HG02759 (cell line): Measurements from ENCODE around the gene SRRM4.
"Not testable (repeated sequence)": the region's sequence is repeated elsewhere in the genome, so short reads cannot be mapped to it uniquely, and the experiment has no call there.

Source experiments
- ATAC-seq: cut with Tn5 transposase; IDR thresholded peaks from one replicate; pipeline ENCODE4 v1.9.1; 2021; ENCODE audit warnings: mild to moderate bottlenecking, moderate library complexity; ENCODE audit not compliant: unreplicated experiment

SRRM4 gene

GRCh38 chr12:118981285-118982211, at the start of gene SRRM4:
SRRM4 (plus strand) TSS chr12:118981541; CDS start chr12:118981883, 342 bp downstream.
- no peak for ATAC-seq

DNA sequence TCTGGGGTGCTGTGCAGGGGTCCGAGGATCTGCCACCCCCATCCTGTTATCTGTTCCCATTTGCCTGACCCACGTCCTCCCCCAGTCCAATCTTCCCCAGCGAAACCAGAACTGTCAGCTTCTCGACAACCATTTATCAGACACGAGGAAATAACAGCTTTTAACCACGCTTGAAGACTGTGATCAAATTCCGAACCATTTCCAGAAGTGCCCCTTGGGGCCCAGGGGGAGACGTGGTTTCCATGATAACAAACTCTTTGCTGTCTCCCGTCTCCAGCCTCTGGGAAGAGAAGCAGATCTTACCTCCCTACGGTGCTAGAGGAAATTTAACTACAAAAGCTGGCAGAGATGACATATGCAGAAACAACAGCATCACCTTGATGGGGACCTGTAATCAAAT, 35.1 kb upstream of the SRRM4 start:
- no peak for ATAC-seq

DNA sequence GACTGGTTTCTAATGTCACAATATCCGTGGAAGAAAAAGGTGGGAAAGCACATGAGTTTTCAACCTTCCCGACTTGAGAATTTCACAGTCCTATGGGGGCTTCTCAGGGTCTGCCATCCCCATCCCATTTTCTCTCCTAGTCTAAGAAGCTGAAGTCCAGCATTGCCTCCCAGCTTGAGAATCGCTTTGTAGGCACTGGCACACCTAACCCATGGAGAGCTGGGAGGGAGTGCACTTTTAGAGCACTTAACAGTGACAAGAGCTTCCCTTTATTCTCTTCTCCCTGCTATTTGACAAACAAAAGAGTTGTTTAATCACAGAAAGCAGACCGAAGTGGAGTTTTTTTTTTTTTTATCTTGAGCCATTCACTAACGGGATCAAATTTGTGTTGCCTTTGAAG, 22.8 kb upstream of the SRRM4 start:
- no peak for ATAC-seq

GRCh38 chr12:118959348-118959747, 22.0 kb upstream of the SRRM4 start:
- no peak for ATAC-seq

GRCh38 chr12:118959985-118960560, 21.3 kb upstream of the SRRM4 start:
- ATAC-seq = no peak

DNA sequence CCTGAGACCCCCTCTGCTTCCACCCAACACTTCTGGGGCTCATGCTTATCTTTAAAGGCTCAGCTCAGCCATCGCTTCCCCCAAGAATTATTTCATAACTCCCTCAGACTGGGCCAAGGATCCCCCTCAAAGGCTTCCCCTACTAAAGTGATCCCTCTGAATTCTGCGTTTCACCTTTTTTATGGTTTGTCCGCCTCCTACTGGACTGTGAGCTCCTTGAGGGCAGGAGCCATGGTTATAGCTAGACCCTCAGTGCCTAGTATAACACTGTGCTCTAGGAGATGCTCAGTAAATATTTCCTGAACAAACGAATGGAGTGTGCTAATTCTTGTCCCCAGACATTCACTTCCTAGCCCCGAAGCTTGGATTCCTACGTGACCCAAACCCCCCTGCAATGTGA, 20.5 kb upstream of the SRRM4 start:
- ATAC-seq = no peak

DNA sequence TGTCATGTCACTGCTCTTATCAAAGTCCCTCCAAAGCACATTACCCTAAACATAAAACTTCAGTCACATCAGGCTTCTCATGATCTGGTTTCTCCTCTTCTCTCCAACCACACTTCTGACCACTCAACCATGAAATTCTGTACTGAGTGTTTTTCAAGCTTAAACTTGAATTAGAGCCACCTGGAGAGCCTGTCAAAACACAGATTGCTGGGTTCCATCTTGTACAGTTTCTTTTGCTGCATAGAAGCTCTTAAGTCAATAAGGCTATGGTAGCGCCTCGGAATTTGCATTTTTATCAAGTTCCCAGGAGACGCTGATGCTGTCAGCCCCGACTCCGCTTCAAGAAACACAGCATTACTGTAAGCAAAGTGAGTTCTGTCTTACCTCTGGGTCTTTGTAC, 16.4 kb upstream of the SRRM4 start:
- ATAC-seq = no peak

- ATAC-seq = no peak
Observed at GRCh38 chr12:118970856-118971255, 10.5 kb upstream of the SRRM4 start.

DNA sequence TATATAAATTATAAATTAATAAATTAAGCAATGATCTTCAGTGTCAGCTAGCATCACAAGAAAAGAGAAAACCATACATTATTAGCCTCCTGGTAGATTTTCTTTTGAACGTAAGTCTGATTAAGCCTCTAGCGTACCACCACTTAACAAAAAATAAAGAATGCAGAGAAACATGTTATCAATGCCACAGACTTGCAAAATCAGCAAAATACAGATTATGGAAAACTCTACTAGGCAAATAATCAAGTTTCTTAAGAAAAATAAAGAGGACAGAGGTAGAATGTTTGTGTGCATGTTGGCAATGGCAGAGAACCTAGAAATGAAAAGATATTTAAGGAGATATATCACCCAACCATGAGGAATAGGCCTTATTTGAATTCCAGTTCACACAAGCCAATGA, 8.4 kb upstream of the SRRM4 start:
- ATAC-seq = no peak

DNA sequence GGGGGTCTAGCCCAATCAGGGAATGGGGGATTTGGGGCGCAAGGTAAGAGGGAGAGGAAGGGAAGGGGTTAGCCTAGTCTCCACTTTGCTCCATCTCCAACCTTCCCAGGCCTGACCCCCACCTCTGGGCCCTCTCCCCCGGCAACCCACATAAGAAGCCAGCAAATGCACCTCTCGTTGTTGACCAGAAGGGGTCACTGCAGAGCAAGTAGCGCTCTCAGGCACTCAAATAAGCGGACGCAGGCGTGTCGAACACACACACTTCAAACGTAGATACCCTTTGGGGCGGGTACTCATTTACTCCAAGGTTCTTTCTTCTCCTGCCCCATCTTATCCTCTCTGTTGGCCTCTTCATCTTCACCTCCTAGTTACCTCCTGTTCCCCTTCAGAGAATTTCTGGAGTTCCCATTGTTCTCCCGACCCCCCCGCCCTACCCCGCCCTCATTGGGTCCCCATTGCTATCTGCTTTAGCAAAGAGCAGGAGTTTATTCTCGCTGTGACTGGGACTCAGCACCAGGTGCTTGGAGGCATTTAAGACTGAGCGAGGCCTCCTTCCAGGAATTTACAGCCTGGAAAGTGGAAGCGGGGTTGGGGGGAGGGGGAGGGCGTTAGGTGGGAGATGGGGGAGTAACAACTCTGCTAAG, 1.5 kb upstream of the SRRM4 start:
- no peak for ATAC-seq

DNA sequence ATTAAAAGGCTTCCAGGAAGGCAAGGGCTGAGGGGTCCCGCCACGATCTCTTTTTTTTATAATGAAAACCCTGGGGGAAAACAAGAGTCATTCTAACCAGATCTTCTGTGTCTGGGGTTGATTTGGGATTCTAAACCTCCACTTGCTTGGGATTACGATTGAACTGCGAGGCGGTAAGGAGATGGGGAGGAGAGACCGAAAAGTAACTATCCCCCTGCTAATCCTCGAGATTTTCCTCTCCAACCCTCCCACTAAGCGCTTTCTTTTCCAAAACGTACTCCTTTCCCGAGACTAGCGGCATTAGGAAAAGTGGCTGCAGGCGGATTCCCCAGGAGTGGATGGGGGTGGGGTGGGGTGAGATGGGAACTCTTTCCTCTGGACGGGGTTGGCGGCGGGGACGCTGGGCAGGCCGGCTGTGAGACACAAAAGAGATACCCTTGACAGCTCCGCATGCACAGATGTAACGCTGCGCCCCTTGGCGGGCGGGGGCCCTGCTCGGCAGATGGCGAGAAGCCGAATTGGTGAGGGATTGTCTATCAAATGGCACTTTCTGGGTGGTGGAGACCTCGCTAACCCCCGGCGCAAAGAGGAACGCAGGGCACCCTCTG, 830 bp upstream of the SRRM4 start:
- ATAC-seq = no peak

DNA sequence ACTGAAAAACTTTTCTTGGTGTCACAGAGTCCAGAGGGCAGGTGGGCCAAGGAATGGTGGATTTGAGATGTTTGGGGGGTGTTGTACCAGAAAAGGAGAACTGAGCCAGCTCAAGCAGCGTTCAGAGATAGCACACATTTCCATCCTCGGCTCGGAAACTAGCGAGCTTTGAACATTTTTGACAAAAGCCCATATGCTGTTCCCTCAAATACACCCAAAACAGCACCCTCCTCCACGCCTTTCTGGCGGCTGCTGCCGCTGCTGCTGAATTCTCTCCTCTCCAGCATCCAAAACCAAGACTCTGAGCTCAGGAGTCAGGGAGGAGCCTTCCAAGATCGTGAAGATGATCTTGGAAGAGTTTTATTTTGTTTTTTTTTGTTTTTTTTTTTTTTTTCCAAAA, 961 bp downstream of the SRRM4 start:
- ATAC-seq = no peak

GRCh38 chr12:118982984-118983761, 1.8 kb downstream of the SRRM4 start:
- no peak for ATAC-seq

DNA sequence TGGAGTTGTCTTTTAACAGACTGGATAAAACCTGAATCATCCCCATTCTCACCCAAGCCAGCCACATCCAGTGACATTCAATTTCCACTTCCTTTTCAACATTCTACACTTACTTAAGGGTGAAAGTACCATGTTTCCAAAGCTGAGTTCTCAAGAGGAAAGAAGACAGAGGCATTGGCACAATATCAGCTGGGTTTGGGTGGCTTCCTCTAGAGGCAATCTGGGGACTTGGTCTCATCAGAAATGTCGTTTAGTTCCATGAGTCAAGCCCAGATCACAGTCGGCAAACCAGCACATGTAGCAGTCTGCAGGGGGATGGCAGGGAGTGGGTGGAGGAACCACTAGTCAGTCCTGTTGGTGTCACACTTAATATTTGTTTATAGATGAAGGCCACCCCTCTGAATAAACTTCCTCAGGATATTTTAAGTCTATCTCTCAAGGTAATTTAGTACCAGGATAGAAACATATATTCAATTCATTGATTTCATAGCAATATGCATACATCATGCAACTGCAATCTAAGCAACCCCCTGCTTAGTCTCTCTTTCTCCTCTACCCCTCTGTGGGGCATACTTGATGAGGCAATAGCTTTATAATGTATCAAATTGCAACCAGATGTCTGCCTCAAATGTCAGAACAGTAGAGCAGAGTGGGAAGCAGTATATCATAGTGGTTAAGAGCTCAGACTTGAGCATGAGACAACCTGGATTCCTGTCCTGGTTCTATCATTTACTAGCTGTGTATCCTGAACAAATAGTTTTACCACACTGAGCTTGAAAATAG, 3.0 kb downstream of the SRRM4 start:
- no peak for ATAC-seq

- no peak for ATAC-seq
Observed at GRCh38 chr12:118986050-118986449, 4.7 kb downstream of the SRRM4 start.

- ATAC-seq = no peak
Observed at GRCh38 chr12:118999107-118999506, 17.8 kb downstream of the SRRM4 start.

DNA sequence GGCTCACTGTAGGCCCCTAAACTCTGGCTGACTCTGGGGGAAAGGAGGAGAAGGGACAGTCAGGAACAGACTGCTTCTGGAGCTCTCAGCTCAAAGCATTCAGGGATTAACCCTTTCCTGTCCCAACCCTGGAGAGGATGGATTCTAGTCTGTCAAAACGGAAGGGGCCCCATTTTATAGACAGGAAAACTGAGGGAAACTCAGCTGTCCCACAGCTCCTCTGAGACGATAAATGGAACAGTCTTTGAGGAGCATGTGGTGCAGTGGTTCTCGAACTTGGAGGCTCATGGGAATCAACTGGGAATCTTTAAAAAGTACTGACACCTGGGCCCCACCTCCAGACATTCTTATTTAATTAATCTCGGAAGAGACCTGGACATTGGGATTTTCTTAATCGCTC, 23.7 kb downstream of the SRRM4 start:
- ATAC-seq = no peak

DNA sequence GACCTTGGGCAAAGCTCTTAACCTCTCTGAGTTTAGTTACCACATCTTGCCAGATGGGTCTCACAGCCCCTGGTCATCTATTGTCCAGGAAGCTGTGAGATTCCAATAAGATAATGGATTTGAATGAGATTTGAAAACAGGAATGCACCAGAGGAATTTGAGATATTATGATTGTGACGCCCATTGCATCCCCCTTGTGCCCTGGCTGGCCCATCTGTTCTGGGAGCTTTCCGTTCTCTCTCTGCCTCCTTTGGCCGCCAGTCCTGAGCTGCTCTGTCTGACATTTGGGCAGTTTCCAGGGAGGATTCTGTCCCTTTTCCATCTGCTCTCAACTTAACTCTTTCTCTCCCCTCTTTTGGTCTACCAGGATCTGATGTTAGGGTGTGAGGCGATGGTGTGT, 24.6 kb downstream of the SRRM4 start:
- no peak for ATAC-seq

GRCh38 chr12:119006746-119007145, 25.4 kb downstream of the SRRM4 start:
- no peak for ATAC-seq

- not testable (repeated sequence) for ATAC-seq
Observed at GRCh38 chr12:119008273-119008672, 26.9 kb downstream of the SRRM4 start.
